HUES48 (cell line): Measurements from ENCODE around the gene TNFAIP8L1.
"Not testable (repeated sequence)": the region's sequence is repeated elsewhere in the genome, so short reads cannot be mapped to it uniquely, and the experiment has no call there.

Experiments used
- H3K27ac ChIP-seq: one replicate; pipeline ENCODE4 v1.7.0; 2013; ENCODE audit warnings: low read depth, low read length, inconsistent platforms
- H3K27me3 ChIP-seq: 2 replicates; pipeline ENCODE4 v1.6.1; 2013; ENCODE audit warnings: mild to moderate bottlenecking, low read length; ENCODE audit not compliant: control insufficient read depth, insufficient read depth
- H3K36me3 ChIP-seq: 2 replicates; pipeline ENCODE4 v1.6.1; 2013; ENCODE audit warnings: low read length; ENCODE audit not compliant: control insufficient read depth, insufficient read depth
- H3K4me1 ChIP-seq: 2 replicates; pipeline ENCODE4 v1.6.1; 2013; ENCODE audit warnings: mild to moderate bottlenecking, low read length; ENCODE audit not compliant: control insufficient read depth, insufficient read depth
- H3K4me3 ChIP-seq: 2 replicates; pipeline ENCODE4 v1.5.1; 2013; ENCODE audit warnings: mild to moderate bottlenecking, low read depth, low read length
- H3K9ac ChIP-seq: 2 replicates; pipeline ENCODE4 v1.6.1; 2013; ENCODE audit warnings: mild to moderate bottlenecking, low read depth, low read length, moderate library complexity
- H3K9me3 ChIP-seq: 2 replicates; pipeline ENCODE4 v1.6.1; 2013; ENCODE audit warnings: low read length; ENCODE audit not compliant: control insufficient read depth, insufficient read depth

The TNFAIP8L1 gene

DNA sequence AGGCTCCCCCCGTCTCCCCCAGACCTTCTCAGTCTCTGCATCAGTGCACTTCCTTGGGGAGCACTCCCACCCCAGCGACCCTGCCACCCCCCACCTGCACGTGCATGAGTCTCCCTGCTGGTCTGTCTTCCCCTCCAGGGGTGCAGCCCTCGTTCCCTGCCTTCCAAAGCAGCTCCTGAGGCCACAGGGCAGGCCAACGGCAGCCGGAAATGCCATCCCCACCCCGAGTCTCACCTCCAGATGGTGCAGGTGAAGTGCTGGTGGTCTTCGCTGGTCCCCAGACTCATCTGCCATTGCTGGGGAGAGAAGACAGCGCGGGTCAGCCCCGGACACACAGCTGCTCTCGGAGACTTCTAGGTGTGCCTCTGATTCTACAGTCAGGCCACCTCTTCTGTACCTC is 25.3 kb downstream of the TNFAIP8L1 start:
- no peaks in the 10 kb centered on the region for H3K4me1 ChIP-seq

GRCh38 chr19:4669723-4670480 is 30.6 kb downstream of the TNFAIP8L1 start, which contains the start of gene MYDGF:
TSS of gene MYDGF (minus strand) at chr19:4670342. CDS start at chr19:4670334, 8 bp downstream.
- Histone ChIP-seq H3K36me3 (peaks cover 19% of the 10 kb centered on the region), H3K9ac (peak within 1 kb of the TSS; percentile 69; the same call in 1 of the 2 replicates), H3K27ac (peak within 1 kb of the TSS; percentile 71), H3K9me3 (no peaks in the 10 kb centered on the region), H3K4me1 (no peaks in the 10 kb centered on the region), H3K4me3 (peak within 1 kb of the TSS; percentile 73), H3K27me3 (no peaks in the 10 kb centered on the region)

More for the DNA sequence above, 25.3 kb downstream of the TNFAIP8L1 start:
- Histone ChIP-seq H3K4me3 (no peak overlapping the region), H3K9me3 (no peaks in the 10 kb centered on the region), H3K27me3 (no peaks in the 10 kb centered on the region), H3K36me3 (peaks cover 30% of the 10 kb centered on the region), H3K9ac (no peak overlapping the region), H3K27ac (no peak overlapping the region)

GRCh38 chr19:4671185-4671851 is 32.0 kb downstream of the TNFAIP8L1 start:
- Histone ChIP-seq H3K9me3 (no peaks in the 10 kb centered on the region), H3K9ac (no peak overlapping the region), H3K36me3 (peaks cover 16% of the 10 kb centered on the region), H3K27me3 (no peaks in the 10 kb centered on the region), H3K27ac (peak overlapping the region; percentile 46), H3K4me3 (no peak overlapping the region), H3K4me1 (no peaks in the 10 kb centered on the region)

DNA sequence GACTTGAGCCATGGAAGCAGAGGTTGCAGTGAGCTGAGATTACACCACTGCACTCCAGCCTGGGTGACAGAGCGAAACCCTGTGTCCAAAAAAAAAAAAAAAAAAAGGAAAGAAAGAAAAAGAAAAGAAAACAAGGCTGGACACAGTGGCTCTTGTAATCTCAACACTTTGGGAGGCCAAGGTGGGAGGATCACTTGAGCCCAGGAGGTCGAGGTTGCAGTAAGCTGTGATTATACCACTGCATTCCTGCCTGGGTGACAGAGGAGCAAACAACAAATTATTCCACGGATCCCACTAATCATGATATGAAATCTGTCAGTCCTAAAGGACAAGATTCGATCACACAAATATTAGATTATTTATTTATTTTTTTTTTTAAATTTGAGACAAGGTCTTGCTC is 33.9 kb downstream of the TNFAIP8L1 start:
- H3K4me1 ChIP-seq = peaks cover 4% of the 10 kb centered on the region; the same call in 1 of the 2 replicates
- no peak overlapping the region for H3K27ac ChIP-seq
- no peaks in the 10 kb centered on the region for H3K27me3 ChIP-seq
- no peak overlapping the region for H3K9ac ChIP-seq
- no peaks in the 10 kb centered on the region for H3K9me3 ChIP-seq
- H3K4me3 ChIP-seq = no peak overlapping the region
- H3K36me3 ChIP-seq = peaks cover 4% of the 10 kb centered on the region

DNA sequence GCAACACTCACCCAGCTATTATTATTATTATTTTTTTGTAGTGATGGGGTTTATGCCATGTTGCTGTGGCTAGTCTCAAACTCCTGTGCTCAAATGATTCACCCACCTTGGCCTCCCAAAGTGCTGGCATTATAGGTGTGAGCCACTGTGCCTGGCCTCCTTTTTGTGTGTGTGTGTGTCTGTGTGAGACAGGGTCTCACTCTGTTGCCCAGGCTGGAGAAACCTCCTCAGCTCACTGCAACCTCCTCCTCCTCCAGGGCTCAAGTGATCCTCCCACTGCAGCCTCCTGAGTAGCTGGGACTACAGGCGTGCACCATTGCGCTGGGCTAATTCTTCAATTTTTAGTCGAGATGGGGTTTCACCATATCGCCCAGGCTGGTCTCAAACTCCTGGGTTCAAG is 34.4 kb downstream of the TNFAIP8L1 start:
- H3K27me3 ChIP-seq = no peaks in the 10 kb centered on the region
- H3K9me3 ChIP-seq = no peaks in the 10 kb centered on the region
- no peak overlapping the region for H3K4me3 ChIP-seq
- H3K36me3 ChIP-seq = 0 out of 2 replicates have a peak, but pooled peaks cover 4% of the 10 kb centered on the region
- H3K4me1 ChIP-seq = peaks cover 8% of the 10 kb centered on the region; the same call in 1 of the 2 replicates
- H3K9ac ChIP-seq = no peak overlapping the region
- H3K27ac ChIP-seq = no peak overlapping the region

DNA sequence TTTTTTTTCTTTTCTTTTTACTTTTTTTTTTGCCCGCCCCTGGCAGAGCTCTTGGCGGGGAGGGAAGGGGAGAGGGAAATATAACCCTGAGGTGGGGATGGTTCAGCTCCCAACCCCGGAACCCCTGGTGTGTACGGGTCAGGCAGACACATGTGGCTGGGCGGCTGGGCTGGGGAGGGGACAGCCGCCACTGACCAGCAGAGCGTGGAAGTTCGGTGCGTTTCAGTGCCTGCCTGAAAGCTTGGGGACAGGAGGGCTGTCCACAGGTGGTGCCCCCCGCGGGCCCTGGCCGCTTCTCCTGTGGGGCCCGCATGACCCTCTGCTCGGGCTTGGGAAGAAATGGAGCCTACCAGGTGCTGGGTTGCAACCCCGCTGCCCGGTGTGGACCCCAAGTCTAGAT is 36.0 kb downstream of the TNFAIP8L1 start:
- no peak overlapping the region for H3K4me3 ChIP-seq
- H3K9ac ChIP-seq = no peak overlapping the region
- H3K27ac ChIP-seq = no peak overlapping the region
- H3K36me3 ChIP-seq = 0 out of 2 replicates have a peak, but pooled peaks cover 4% of the 10 kb centered on the region
- no peaks in the 10 kb centered on the region for H3K27me3 ChIP-seq
- H3K9me3 ChIP-seq = no peaks in the 10 kb centered on the region
- peaks cover 9% of the 10 kb centered on the region; the same call in 1 of the 2 replicates for H3K4me1 ChIP-seq

DNA sequence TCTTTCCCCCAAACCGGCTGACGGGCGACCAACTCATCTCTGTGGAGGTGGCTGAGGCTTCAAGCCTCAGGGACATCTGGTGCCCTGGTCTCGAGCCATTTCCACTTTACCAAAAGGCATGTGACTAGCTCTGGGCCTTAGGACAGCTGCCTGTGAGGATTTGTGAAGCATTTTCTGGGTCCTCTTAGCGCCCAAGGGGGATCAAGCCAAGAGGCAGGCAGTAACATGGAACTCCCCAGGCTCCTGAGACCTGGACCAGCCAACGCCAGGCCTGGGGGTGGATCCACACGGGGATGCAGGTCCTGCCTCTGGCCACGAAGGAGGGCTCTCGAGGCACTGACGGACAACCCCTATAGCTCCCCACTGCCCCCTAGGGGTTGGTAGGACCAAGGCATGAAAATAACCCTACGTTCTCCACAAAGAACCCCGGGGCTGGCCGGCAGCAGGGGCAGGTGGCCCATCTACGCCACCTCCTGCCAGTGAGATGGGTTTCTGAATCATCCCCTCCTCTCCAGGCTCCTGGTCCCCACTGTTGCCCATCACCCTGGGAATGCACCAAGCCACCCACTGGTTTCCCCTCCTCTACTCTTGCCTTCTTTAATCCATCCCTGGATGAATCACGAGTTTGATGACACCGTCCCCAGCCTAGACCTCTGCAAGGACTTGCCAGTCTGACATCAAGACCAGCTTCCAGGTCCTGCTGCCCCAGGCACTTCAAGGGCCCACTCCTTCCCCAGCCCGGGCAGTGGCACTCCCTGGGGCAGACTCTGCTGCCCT is 37.8 kb downstream of the TNFAIP8L1 start:
- Histone ChIP-seq H3K9ac (no peak overlapping the region), H3K4me1 (peaks cover 9% of the 10 kb centered on the region; the same call in 1 of the 2 replicates), H3K27me3 (no peaks in the 10 kb centered on the region), H3K27ac (peak overlapping the region; percentile 21), H3K9me3 (no peaks in the 10 kb centered on the region), H3K36me3 (peaks cover 10% of the 10 kb centered on the region; the same call in 1 of the 2 replicates), H3K4me3 (no peak overlapping the region)

DNA sequence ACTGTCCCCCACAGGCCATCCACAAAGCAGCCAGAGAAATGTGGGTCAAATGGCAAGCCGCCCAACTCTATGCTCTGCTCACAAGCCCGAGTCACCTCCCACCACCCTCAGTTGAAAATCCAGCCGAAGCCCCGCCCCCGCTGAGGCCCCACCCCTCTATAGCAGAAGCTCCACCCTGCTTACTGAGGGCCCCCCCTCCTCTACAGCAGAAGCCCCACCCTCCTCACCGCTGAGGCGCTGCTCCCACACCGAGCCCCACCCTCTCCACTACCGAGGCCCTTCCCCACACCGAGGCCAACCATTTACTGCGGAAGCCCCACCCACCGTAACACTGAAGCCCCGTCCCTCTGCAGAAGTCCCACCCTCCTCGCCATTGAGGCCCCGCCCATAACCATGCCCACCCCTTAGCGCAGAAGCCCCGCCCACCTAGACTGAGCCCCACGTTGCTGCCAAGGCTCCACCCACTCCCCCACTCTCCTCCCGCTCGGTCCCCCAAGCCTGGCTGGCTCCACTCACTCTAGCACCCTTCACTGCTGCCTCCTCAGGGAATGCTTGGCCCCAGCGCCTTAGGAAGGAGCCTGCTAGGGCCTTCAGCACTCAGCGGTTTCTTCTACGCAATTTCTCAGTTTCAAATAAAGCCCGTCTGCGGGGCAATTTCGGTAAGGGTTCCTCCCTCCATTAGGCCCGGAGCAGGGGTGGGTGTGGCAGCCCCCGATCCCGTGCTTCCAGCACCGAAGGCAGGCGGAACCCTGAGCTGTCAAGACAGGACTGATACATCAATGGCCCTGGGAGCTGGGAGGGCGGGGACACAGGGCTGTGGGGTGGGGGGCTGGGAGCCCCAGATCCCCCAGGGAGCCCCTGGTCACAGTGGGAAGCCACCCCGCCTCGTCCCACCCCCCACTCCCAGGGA is 39.8 kb downstream of the TNFAIP8L1 start:
- Histone ChIP-seq H3K4me1 (peaks cover 9% of the 10 kb centered on the region; the same call in 1 of the 2 replicates), H3K9ac (no peak overlapping the region), H3K36me3 (peaks cover 19% of the 10 kb centered on the region), H3K9me3 (no peaks in the 10 kb centered on the region), H3K27ac (peak overlapping the region; percentile 42), H3K27me3 (no peaks in the 10 kb centered on the region), H3K4me3 (no peak overlapping the region; the same call in 1 of the 2 replicates)

GRCh38 chr19:4680021-4680420 is 40.7 kb downstream of the TNFAIP8L1 start:
- not testable (repeated sequence) for H3K27ac ChIP-seq, H3K4me1 ChIP-seq, H3K9ac ChIP-seq, H3K4me3 ChIP-seq, H3K9me3 ChIP-seq, H3K27me3 ChIP-seq
- peaks cover 26% of the 10 kb centered on the region for H3K36me3 ChIP-seq
